IPS-15b (cell line): ENCODE data around the gene MKI67.

Experiments used
- H3K27me3 ChIP-seq: one replicate; pipeline ENCODE4 v1.6.1; 2013; ENCODE audit warnings: low read length; ENCODE audit not compliant: control insufficient read depth, insufficient read depth
- H3K36me3 ChIP-seq: one replicate; pipeline ENCODE4 v1.6.1; 2013; ENCODE audit warnings: low read length; ENCODE audit not compliant: control insufficient read depth, insufficient read depth
- H3K4me1 ChIP-seq: one replicate; pipeline ENCODE4 v1.6.1; 2013; ENCODE audit warnings: mild to moderate bottlenecking, low read length; ENCODE audit not compliant: control insufficient read depth, insufficient read depth
- H3K4me3 ChIP-seq: one replicate; pipeline ENCODE4 v1.5.1; 2013; ENCODE audit warnings: low read depth, low read length
- H3K9ac ChIP-seq: one replicate; pipeline ENCODE4 v1.6.1; 2013; ENCODE audit warnings: low read depth, mild to moderate bottlenecking, low read length
- H3K9me3 ChIP-seq: one replicate; pipeline ENCODE4 v1.6.1; 2013; ENCODE audit warnings: mild to moderate bottlenecking, low read length; ENCODE audit not compliant: control insufficient read depth, insufficient read depth

The MKI67 gene

DNA sequence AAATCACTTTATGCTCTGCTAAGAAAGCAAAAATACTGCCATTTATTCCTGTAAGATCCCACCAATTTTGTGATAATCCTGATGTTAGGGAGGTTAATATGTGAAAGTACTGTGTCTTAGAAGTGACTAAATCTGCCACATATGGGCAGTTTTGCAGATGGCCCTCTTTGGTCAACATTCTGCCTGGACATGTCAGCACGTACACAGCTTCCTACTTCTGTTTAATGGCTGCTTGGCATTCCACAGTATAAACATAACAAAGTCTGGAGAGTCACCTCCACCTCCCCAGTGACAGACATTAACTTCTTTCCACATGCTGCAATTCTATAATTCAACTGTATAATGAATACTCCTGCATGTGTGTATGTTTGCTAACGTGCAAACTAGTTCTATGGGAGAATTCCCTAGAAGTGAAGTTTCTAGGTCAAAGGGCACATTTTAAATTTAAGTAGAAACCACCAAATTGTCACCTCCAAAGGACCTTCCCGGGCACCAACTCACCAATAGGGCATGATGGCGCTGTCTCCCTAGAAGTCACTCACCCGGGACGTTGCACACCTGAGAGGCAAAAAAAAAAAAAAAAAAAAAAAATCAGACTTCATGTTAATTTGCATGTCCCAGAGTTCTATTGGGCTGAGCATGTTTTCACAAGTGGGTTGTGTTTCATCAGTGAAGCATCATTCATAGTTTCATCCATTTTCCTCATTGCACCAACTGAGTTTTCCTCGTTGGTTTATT, 38.9 kb downstream of the MKI67 start:
- Histone ChIP-seq H3K9me3 (no peaks in the 10 kb centered on the region), H3K4me1 (peaks cover 5% of the 10 kb centered on the region), H3K27me3 (no peaks in the 10 kb centered on the region), H3K4me3 (no peak overlapping the region), H3K9ac (no peak overlapping the region), H3K36me3 (no peaks in the 10 kb centered on the region)

GRCh38 chr10:128086003-128086863, 40.0 kb downstream of the MKI67 start:
- Histone ChIP-seq H3K36me3 (no peaks in the 10 kb centered on the region), H3K9ac (no peak overlapping the region), H3K27me3 (no peaks in the 10 kb centered on the region), H3K9me3 (no peaks in the 10 kb centered on the region), H3K4me1 (peaks cover 5% of the 10 kb centered on the region), H3K4me3 (no peak overlapping the region)

DNA sequence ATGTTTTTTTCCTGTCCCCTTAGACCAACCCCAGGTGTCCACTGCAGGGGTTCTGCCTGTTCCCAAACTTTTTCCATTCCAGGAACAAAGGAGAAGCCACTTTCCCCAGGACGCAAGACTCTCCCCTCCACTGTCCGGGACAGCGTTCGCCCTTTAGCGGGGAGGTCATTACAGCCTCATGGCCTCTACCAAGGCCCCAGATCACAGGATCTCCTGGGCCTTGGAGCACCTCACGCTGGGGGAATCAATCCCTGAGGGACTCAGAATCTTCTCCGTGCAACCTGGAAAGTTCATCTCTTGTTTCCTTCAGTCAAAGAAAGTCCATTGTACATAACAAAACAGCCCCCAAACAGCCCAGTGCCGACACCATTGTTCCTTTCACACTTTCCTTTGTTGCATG, 41.2 kb downstream of the MKI67 start:
- no peaks in the 10 kb centered on the region for H3K36me3 ChIP-seq
- H3K9ac ChIP-seq = no peak overlapping the region
- no peaks in the 10 kb centered on the region for H3K27me3 ChIP-seq
- no peaks in the 10 kb centered on the region for H3K9me3 ChIP-seq
- H3K4me1 ChIP-seq = peaks cover 5% of the 10 kb centered on the region
- no peak overlapping the region for H3K4me3 ChIP-seq

DNA sequence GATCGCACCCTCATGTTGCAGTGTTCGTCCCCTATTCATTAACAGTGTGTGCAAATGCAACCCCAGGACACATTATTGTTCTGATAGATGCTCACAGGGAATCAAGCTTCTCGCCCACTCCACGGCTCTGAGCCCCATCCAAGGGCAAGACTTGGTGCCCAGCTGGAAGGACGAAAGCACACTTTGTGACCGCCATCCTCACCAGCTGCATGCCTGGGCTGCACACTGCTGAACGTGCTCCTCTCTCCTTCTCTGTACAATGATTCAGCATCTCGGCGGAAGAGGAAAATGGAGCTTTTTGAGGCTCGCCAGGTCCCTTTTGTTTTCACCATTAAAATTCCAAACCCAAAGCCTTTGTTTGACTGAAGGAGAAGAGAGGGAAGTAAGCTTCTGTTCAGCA, 41.9 kb downstream of the MKI67 start:
- Histone ChIP-seq H3K9me3 (no peaks in the 10 kb centered on the region), H3K4me3 (no peak overlapping the region), H3K27me3 (no peaks in the 10 kb centered on the region), H3K4me1 (peaks cover 5% of the 10 kb centered on the region), H3K36me3 (no peaks in the 10 kb centered on the region), H3K9ac (no peak overlapping the region)

- no peaks in the 10 kb centered on the region for H3K9me3 ChIP-seq
- H3K4me1 ChIP-seq = peaks cover 5% of the 10 kb centered on the region
- H3K4me3 ChIP-seq = no peak overlapping the region
- no peaks in the 10 kb centered on the region for H3K27me3 ChIP-seq
- H3K9ac ChIP-seq = no peak overlapping the region
- H3K36me3 ChIP-seq = no peaks in the 10 kb centered on the region
Measured at GRCh38 chr10:128083191-128083895, 42.9 kb downstream of the MKI67 start.

- H3K4me1 ChIP-seq = peaks cover 5% of the 10 kb centered on the region
- H3K9ac ChIP-seq = no peak overlapping the region
- H3K27me3 ChIP-seq = no peaks in the 10 kb centered on the region
- no peak overlapping the region for H3K4me3 ChIP-seq
- H3K9me3 ChIP-seq = no peaks in the 10 kb centered on the region
- H3K36me3 ChIP-seq = no peaks in the 10 kb centered on the region
Measured at GRCh38 chr10:128081720-128082119, 44.5 kb downstream of the MKI67 start.

GRCh38 chr10:128081222-128081621, 45.0 kb downstream of the MKI67 start:
- no peaks in the 10 kb centered on the region for H3K36me3 ChIP-seq
- no peak overlapping the region for H3K9ac ChIP-seq
- H3K27me3 ChIP-seq = no peaks in the 10 kb centered on the region
- H3K4me1 ChIP-seq = peaks cover 3% of the 10 kb centered on the region
- H3K4me3 ChIP-seq = no peak overlapping the region
- no peaks in the 10 kb centered on the region for H3K9me3 ChIP-seq

- H3K4me1 ChIP-seq = peaks cover 2% of the 10 kb centered on the region
Measured at GRCh38 chr10:128080641-128081040, 45.6 kb downstream of the MKI67 start.

GRCh38 chr10:128080231-128080630, 46.0 kb downstream of the MKI67 start:
- Histone ChIP-seq H3K36me3 (no peaks in the 10 kb centered on the region), H3K4me3 (no peak overlapping the region), H3K9me3 (no peaks in the 10 kb centered on the region)

More at GRCh38 chr10:128080641-128081040, 45.6 kb downstream of the MKI67 start:
- no peaks in the 10 kb centered on the region for H3K9me3 ChIP-seq
- H3K4me3 ChIP-seq = no peak overlapping the region
- no peaks in the 10 kb centered on the region for H3K27me3 ChIP-seq
- H3K36me3 ChIP-seq = no peaks in the 10 kb centered on the region
- H3K9ac ChIP-seq = no peak overlapping the region

DNA sequence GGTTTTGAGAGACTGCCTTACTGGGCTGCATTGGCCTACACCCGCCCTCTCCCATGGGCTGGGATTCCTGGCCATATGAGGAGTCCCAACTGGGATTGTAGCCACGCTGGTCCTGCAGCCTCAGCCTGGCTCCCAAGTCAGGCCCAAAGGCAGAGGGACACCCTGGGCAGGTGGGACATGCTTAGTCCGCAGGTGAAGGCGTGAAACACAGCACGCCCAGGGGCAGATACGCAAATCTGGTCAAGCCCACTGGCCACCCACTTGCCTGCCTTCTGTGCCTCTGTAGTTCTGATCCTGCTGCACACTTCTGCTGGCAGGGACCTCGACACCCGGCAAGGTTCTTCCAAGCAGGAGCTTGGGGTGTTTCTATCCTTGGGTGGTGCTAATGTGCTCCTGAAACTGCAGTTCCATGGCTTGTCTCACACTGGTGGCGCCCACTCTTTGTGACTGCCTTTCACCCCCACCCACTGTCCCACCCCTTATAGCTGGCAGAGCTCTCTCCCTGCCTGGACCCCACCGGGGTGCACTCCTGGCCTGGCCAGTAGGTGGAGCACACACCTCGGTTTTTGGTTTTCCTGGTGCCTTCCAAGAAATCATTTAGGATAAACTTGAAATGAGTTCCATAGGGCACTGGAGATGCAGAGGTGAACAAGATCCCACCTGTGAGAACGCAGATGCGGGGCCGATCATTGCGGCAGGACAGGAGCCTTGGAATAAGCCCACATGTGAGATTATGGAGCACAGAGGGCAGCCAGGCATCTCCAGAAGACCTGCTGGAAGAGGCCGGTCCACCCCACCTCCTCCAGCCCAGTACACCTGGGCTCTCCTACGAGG, 47.9 kb downstream of the MKI67 start:
- Histone ChIP-seq H3K9ac (no peak overlapping the region), H3K36me3 (no peaks in the 10 kb centered on the region)

More at GRCh38 chr10:128080231-128080630, 46.0 kb downstream of the MKI67 start:
- Histone ChIP-seq H3K27me3 (no peaks in the 10 kb centered on the region), H3K9ac (no peak overlapping the region), H3K4me1 (no peaks in the 10 kb centered on the region)

More for the DNA sequence above, 47.9 kb downstream of the MKI67 start:
- Histone ChIP-seq H3K9me3 (no peaks in the 10 kb centered on the region), H3K4me1 (no peaks in the 10 kb centered on the region), H3K4me3 (no peak overlapping the region), H3K27me3 (no peaks in the 10 kb centered on the region)
